Activated CD8-positive, alpha-beta memory T cell treated with anti-CD3 and anti-CD28 coated beads, Interleukin-2, amount 10 ng/mL, durations not matched to agents 7 days and 5 days (primary cell): ENCODE data around the gene HMGCS2. TPM values are rescaled to one million over a fixed set of nuclear protein-coding genes. Genes with fewer than 3 reads are reported as not detected.

Experiments used
- ATAC-seq: fragments of 150-1000 bp; cut with Tn5 transposase; one replicate; pipeline ENCODE4 v1.10.0; 2021; ENCODE audit warnings: moderate library complexity
- CTCF ChIA-PET: fragments of 350-600 bp; sonication (Branson Sonifier 250); formaldehyde crosslinking; loops from one replicate; lab custom pipeline; 2021; ENCODE audit warnings: antibody characterized with exemption; lab: Charles Lee
- DNase-seq: peaks from one replicate; pipeline ENCODE4 v3.0.0-alpha.2; 2020
- H3K27ac Mint-ChIP-seq: one replicate; pipeline ENCODE4 v1.8.0; 2021; ENCODE audit warnings: mild to moderate bottlenecking, mixed read lengths
- H3K27me3 Mint-ChIP-seq: one replicate; pipeline ENCODE4 v1.8.0; 2021; ENCODE audit warnings: mixed read lengths
- H3K36me3 Mint-ChIP-seq: one replicate; pipeline ENCODE4 v1.8.0; 2021; ENCODE audit warnings: mild to moderate bottlenecking, mixed read lengths
- H3K4me1 Mint-ChIP-seq: one replicate; pipeline ENCODE4 v1.8.0; 2021; ENCODE audit warnings: mixed read lengths
- H3K4me3 Mint-ChIP-seq: one replicate; pipeline ENCODE4 v1.8.0; 2021; ENCODE audit warnings: mild to moderate bottlenecking, moderate library complexity, mixed read lengths
- H3K9me3 Mint-ChIP-seq: one replicate; pipeline ENCODE4 v1.8.0; 2022; ENCODE audit warnings: low read depth, mixed read lengths
- total RNA-seq, 2 experiments: library from RNA; stranded (reverse); gene quantifications; one replicate each; pipeline ENCODE4 v1.2.3, GENCODE V29; 2021

Gene HMGCS2
- total RNA-seq, 2 experiments from 2014 or later: not detected

GRCh38 chr1:119742677-119743076 is 26.0 kb downstream of the HMGCS2 start:
- H3K36me3 Mint-ChIP-seq: peaks cover 12% of the 10 kb centered on the region
- no peak overlapping the region for H3K4me3 Mint-ChIP-seq
- no peak overlapping the region for H3K27ac Mint-ChIP-seq
- peaks cover 12% of the 10 kb centered on the region for H3K4me1 Mint-ChIP-seq
- no peak for ATAC-seq
- CTCF ChIA-PET: interaction anchor here (1.4 to 6.4 kb wide), 4 partner anchors 13 to 225 kb away, joined by 4 to 39 read pairs (median 14); no protein-coding TSS in a partner anchor
- H3K27me3 Mint-ChIP-seq: no peaks in the 10 kb centered on the region
- no peak for DNase-seq
- H3K9me3 Mint-ChIP-seq: no peaks in the 10 kb centered on the region

GRCh38 chr1:119742202-119742601 is 26.5 kb downstream of the HMGCS2 start:
- no peak overlapping the region for H3K27ac Mint-ChIP-seq

GRCh38 chr1:119740896-119741780 is 27.6 kb downstream of the HMGCS2 start:
- CTCF ChIA-PET: interaction anchor here (6.4 kb wide), 1 partner anchor 14 kb away, joined by 39 read pairs; no protein-coding TSS in a partner anchor
- Mint-ChIP-seq H3K9me3 (no peaks in the 10 kb centered on the region), H3K36me3 (peaks cover 15% of the 10 kb centered on the region), H3K4me3 (no peak overlapping the region), H3K27ac (no peak overlapping the region), H3K4me1 (peaks cover 12% of the 10 kb centered on the region), H3K27me3 (no peaks in the 10 kb centered on the region)
- no peak for DNase-seq
- ATAC-seq: no peak

More at GRCh38 chr1:119742202-119742601, 26.5 kb downstream of the HMGCS2 start:
- peaks cover 12% of the 10 kb centered on the region for H3K36me3 Mint-ChIP-seq
- H3K27me3 Mint-ChIP-seq: no peaks in the 10 kb centered on the region
- CTCF ChIA-PET: interaction anchor here (6.4 kb wide), 1 partner anchor 13 kb away, joined by 39 read pairs; no protein-coding TSS in a partner anchor
- DNase-seq (no peak), ATAC-seq (no peak)
- peaks cover 12% of the 10 kb centered on the region for H3K4me1 Mint-ChIP-seq
- H3K4me3 Mint-ChIP-seq: no peak overlapping the region
- no peaks in the 10 kb centered on the region for H3K9me3 Mint-ChIP-seq

GRCh38 chr1:119740261-119740660 is 28.4 kb downstream of the HMGCS2 start:
- ATAC-seq (no peak), DNase-seq (no peak)
- no peaks in the 10 kb centered on the region for H3K9me3 Mint-ChIP-seq
- H3K4me1 Mint-ChIP-seq: peaks cover 7% of the 10 kb centered on the region
- H3K4me3 Mint-ChIP-seq: no peak overlapping the region
- no peaks in the 10 kb centered on the region for H3K27me3 Mint-ChIP-seq
- CTCF ChIA-PET: no interaction called here
- H3K27ac Mint-ChIP-seq: no peak overlapping the region
- peaks cover 20% of the 10 kb centered on the region for H3K36me3 Mint-ChIP-seq

DNA sequence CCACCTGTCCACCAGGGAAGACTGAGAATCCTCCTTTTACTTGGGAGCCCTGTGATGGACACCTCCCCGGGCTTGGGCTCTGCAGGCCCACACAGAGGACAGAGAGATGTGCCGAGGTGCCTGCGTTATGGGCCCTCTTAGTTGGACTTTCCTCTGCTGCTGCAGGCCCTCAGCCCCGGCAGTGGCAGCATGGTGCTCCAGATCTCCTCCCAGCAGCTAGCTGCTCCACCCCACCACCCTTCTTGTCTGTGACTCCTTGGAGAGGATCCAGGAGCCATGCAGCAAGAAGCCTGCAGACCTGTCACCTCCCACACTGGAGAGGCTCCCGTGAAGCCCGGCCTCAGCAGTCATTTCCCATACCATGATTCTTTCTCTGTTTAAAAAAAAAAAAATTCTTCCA is 29.6 kb downstream of the HMGCS2 start:
- Mint-ChIP-seq H3K9me3 (no peaks in the 10 kb centered on the region), H3K27ac (no peak overlapping the region), H3K27me3 (no peaks in the 10 kb centered on the region), H3K4me3 (no peak overlapping the region), H3K4me1 (peaks cover 3% of the 10 kb centered on the region), H3K36me3 (peaks cover 23% of the 10 kb centered on the region)
- CTCF ChIA-PET: no interaction called here
- ATAC-seq (no peak), DNase-seq (no peak)

DNA sequence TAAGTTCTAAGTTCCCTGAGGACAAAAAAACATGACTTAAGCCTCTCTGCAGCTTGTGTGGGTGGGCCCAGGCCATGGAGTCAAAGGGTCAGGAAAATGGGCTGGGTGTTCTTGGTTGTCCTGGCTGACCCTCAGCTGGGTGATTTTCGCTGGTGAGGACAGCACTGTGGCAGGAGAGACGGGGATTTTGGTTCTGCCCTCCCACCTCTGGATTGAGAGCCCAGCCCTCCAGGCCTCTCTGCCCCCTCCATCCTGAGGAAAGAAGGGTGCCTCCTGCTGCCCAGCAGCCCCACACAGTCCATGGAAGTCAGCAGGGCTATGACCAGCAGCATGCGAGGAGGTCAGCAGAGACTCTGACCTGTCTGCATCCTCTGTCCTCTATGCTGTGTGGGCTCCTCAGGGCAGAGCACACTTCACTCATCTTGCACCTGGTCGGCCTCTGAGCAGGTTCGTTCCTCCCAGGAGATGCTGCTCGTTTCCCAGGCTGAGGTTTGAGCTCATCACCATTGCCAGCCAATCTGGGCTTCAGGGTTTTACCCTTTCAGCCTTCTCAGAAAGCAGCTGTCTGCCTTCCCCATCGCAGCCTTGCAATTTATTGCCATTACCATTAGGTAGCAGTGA is 30.5 kb downstream of the HMGCS2 start:
- CTCF ChIA-PET: no interaction called here
- DNase-seq (no peak), ATAC-seq (no peak)
- Mint-ChIP-seq H3K4me3 (no peak overlapping the region), H3K27ac (no peak overlapping the region), H3K4me1 (no peaks in the 10 kb centered on the region), H3K36me3 (peaks cover 20% of the 10 kb centered on the region), H3K9me3 (no peaks in the 10 kb centered on the region), H3K27me3 (no peaks in the 10 kb centered on the region)

DNA sequence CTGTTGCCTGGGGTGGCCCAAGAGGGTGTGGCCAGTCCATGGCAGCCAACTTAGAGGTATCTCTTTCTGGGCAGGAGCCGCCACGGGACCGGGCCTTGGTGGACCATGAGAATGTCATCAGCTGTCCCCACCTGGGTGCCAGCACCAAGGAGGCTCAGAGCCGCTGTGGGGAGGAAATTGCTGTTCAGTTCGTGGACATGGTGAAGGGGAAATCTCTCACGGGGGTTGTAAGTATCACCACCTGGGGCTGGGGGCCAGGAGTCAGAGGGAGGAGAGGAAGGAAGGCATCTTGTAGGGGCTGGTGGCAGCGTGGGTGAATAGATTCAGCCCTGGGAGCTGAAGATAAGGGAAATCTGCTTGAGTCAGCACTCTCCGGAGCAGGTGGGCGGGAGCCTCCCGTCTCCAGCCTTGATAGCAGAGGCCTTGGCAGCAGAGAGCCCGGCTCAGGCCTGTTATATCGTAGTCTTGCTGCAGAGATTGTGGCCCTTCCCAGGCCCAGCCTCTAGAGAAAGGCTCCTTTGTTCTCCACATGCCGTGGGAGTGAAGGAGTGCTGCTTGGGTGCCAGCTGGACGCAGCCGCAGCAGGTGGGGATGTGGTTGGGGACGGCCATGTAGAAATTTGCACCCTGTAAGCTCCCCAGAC is 31.5 kb downstream of the HMGCS2 start:
- H3K9me3 Mint-ChIP-seq: no peaks in the 10 kb centered on the region
- CTCF ChIA-PET: no interaction called here
- H3K27ac Mint-ChIP-seq: no peak overlapping the region
- H3K4me1 Mint-ChIP-seq: no peaks in the 10 kb centered on the region
- H3K27me3 Mint-ChIP-seq: no peaks in the 10 kb centered on the region
- H3K4me3 Mint-ChIP-seq: no peak overlapping the region
- DNase-seq (no peak), ATAC-seq (no peak)
- H3K36me3 Mint-ChIP-seq: peaks cover 18% of the 10 kb centered on the region

DNA sequence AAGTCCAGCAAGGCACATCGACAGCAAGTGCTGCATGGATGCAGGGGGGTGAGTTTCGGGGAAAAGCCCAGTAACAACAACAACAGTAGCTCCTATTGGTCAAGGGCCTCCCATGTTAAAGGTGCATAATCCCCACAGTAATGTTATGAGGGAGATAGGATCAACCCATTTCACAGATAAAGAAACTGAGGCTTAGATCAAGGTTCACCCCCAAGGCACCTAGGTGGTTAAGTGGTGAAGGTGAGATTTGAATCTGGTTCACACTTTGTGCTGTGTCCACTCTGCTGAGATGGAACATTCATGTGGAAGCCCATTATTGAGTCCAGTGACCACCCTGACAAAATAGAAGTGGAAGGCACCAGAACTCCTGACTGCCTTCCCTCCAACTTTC is 32.1 kb downstream of the HMGCS2 start:
- Mint-ChIP-seq H3K36me3 (peaks cover 18% of the 10 kb centered on the region), H3K27ac (no peak overlapping the region), H3K9me3 (no peaks in the 10 kb centered on the region), H3K27me3 (no peaks in the 10 kb centered on the region), H3K4me3 (no peak overlapping the region), H3K4me1 (no peaks in the 10 kb centered on the region)
- CTCF ChIA-PET: no interaction called here
- ATAC-seq (no peak), DNase-seq (no peak)

DNA sequence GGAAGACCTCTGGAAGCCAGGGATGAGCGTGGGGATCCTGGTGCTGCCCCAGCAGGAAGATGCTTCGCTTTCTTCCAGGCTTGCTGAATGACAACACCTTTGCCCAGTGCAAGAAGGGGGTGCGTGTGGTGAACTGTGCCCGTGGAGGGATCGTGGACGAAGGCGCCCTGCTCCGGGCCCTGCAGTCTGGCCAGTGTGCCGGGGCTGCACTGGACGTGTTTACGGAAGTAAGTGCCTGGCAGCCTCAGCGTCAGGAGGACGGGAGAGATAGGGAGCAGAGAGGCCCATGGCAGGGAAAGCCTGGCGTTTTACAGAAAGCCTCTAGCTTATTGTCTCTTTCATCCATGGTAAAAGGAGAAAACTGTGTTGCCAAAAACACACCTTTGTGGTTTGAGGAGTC is 33.5 kb downstream of the HMGCS2 start:
- no peak for ATAC-seq
- H3K9me3 Mint-ChIP-seq: no peaks in the 10 kb centered on the region
- no peaks in the 10 kb centered on the region for H3K27me3 Mint-ChIP-seq
- peaks cover 3% of the 10 kb centered on the region for H3K4me1 Mint-ChIP-seq
- CTCF ChIA-PET: no interaction called here
- H3K4me3 Mint-ChIP-seq: no peak overlapping the region
- DNase-seq: no peak
- no peak overlapping the region for H3K27ac Mint-ChIP-seq
- H3K36me3 Mint-ChIP-seq: peaks cover 18% of the 10 kb centered on the region

GRCh38 chr1:119733754-119734153 is 35.0 kb downstream of the HMGCS2 start:
- Mint-ChIP-seq H3K4me3 (no peak overlapping the region), H3K36me3 (peaks cover 27% of the 10 kb centered on the region), H3K4me1 (peaks cover 3% of the 10 kb centered on the region), H3K27me3 (no peaks in the 10 kb centered on the region), H3K9me3 (no peaks in the 10 kb centered on the region), H3K27ac (no peak overlapping the region)
- CTCF ChIA-PET: interaction anchor here (1.1 kb wide), 1 partner anchor 10 kb away, joined by 3 read pairs; no protein-coding TSS in a partner anchor
- ATAC-seq (no peak), DNase-seq (no peak)

GRCh38 chr1:119732465-119733168 is 36.1 kb downstream of the HMGCS2 start:
- Mint-ChIP-seq H3K9me3 (no peaks in the 10 kb centered on the region), H3K27ac (no peak overlapping the region), H3K27me3 (no peaks in the 10 kb centered on the region), H3K36me3 (peaks cover 30% of the 10 kb centered on the region), H3K4me3 (no peak overlapping the region), H3K4me1 (peaks cover 3% of the 10 kb centered on the region)
- CTCF ChIA-PET: no interaction called here
- ATAC-seq (no peak), DNase-seq (no peak)

DNA sequence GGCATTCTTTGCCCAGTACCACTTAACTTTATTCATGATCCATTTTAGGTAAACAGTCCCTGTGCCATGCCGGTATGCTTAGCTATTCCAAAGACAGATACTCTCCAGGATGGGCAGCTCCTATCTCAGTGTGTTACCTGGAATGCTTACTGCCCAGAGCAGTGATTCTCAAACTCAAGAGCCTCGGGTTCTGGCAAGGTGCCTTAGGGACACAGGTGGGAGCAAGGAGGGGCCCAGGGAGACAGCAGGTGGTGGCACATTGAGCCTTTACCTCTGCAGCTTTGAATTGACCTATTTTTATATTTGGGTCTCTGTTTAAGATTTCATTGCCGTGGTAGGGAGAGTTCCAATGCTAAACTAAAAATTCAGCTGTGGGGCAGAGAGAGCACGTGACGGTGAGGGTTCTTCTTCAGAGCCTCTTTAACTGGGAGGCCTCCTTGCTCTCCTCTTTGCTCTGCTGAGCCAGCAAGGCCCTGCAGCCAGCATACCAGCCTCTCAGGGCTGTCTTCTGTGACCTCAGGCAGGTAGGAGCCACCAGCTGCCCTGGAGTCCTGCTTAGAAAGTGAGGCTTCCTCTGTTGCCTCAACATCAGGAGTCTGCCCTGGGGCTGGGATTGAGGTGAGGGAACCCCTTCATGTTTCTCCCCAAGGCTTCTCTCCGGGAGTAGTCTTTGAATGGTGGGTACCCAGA is 36.8 kb downstream of the HMGCS2 start:
- CTCF ChIA-PET: interaction anchor here (1.4 kb wide), 1 partner anchor 77 kb away, joined by 3 read pairs; no protein-coding TSS in a partner anchor
- Mint-ChIP-seq H3K4me3 (no peak overlapping the region), H3K36me3 (peaks cover 33% of the 10 kb centered on the region), H3K27me3 (no peaks in the 10 kb centered on the region), H3K4me1 (peaks cover 3% of the 10 kb centered on the region), H3K9me3 (no peaks in the 10 kb centered on the region), H3K27ac (no peak overlapping the region)
- ATAC-seq (no peak), DNase-seq (no peak)
